Karpas-422 (cell line): ENCODE measurements around the gene NPAS3. TPM values are rescaled to one million over a fixed set of nuclear protein-coding genes. Genes with fewer than 3 reads are reported as not detected.

ENCODE experiments used
- DNase-seq: peaks from one replicate; pipeline ENCODE4 v3.0.0-alpha.2; 2015
- H2AFZ ChIP-seq: fragments of 200-600 bp; sonication (generic); 2 replicates; pipeline ENCODE4 v1.6.1; 2014; ENCODE audit warnings: antibody characterized with exemption, low read length, mixed read lengths
- H3K27ac ChIP-seq: fragments of 200-600 bp; sonication (generic); 2 replicates; pipeline ENCODE4 v1.5.1; 2014; ENCODE audit warnings: mild to moderate bottlenecking, low read length, moderate library complexity
- H3K27me3 ChIP-seq: fragments of 200-600 bp; sonication (generic); 2 replicates; pipeline ENCODE4 v1.6.1; 2014; ENCODE audit warnings: low read length, mixed read lengths
- H3K36me3 ChIP-seq: fragments of 200-600 bp; sonication (generic); 2 replicates; pipeline ENCODE4 v1.6.1; 2014; ENCODE audit warnings: low read length, mixed read lengths; ENCODE audit not compliant: insufficient read depth
- H3K4me1 ChIP-seq: fragments of 200-600 bp; sonication (generic); 2 replicates; pipeline ENCODE4 v1.6.1; 2014; ENCODE audit warnings: mild to moderate bottlenecking, low read length, mixed read lengths
- H3K4me2 ChIP-seq: fragments of 200-600 bp; sonication (generic); 2 replicates; pipeline ENCODE4 v1.6.1; 2014; ENCODE audit warnings: low read length, low read depth, mild to moderate bottlenecking; ENCODE audit not compliant: poor library complexity, severe bottlenecking
- H3K4me3 ChIP-seq: fragments of 200-600 bp; sonication (generic); 2 replicates; pipeline ENCODE4 v1.5.1; 2014; ENCODE audit warnings: mild to moderate bottlenecking, antibody characterized with exemption, low read length, mixed read lengths
- H3K79me2 ChIP-seq: fragments of 200-600 bp; sonication (generic); 2 replicates; pipeline ENCODE4 v1.6.1; 2014; ENCODE audit warnings: mild to moderate bottlenecking, low read length, mixed read lengths
- H3K9ac ChIP-seq: fragments of 200-600 bp; sonication (generic); 2 replicates; pipeline ENCODE4 v1.6.0; 2014; ENCODE audit warnings: low read length
- H3K9me2 ChIP-seq: fragments of 200-600 bp; sonication (generic), shearing (Covaris generic); replicated peaks from 2 replicates; pipeline ENCODE4 v1.6.0; 2014; ENCODE audit warnings: mild to moderate bottlenecking, low read length, moderate library complexity; ENCODE audit not compliant: insufficient read depth
- H3K9me3 ChIP-seq: fragments of 300-700, 200-600 bp; sonication (generic); 2 replicates; pipeline ENCODE4 v1.6.1; 2014; ENCODE audit warnings: low read length, mixed read lengths
- H4K20me1 ChIP-seq: fragments of 200-600 bp; sonication (generic); 2 replicates; pipeline ENCODE4 v1.6.1; 2014; ENCODE audit warnings: mild to moderate bottlenecking, antibody characterized with exemption, low read length, low read depth; ENCODE audit not compliant: insufficient read depth
- total RNA-seq: library from RNA; depleted of rRNA; stranded (reverse); fragments of >200 nt; shearing (Covaris generic); gene quantifications from 2 replicates; pipeline ENCODE4 v1.2.3, GENCODE V29; 2014; ENCODE audit warnings: low replicate concordance

NPAS3 gene
- total RNA-seq, 1 experiment from 2014 or later: 1.6 TPM

- H3K27ac ChIP-seq: no peak overlapping the region
- H2AFZ ChIP-seq: peak overlapping the region; percentile 45; the same call in 1 of the 2 replicates
- no peak overlapping the region for H3K4me3 ChIP-seq
- no peak overlapping the region for H3K9ac ChIP-seq
- H3K4me2 ChIP-seq: no peak overlapping the region
- no peak for DNase-seq
- H3K9me3 ChIP-seq: no peaks in the 10 kb centered on the region
- H3K4me1 ChIP-seq: peaks cover 53% of the 10 kb centered on the region
- no peaks in the 10 kb centered on the region for H3K27me3 ChIP-seq
- H3K36me3 ChIP-seq: no peaks in the 10 kb centered on the region
- H4K20me1 ChIP-seq: no peaks in the 10 kb centered on the region
- H3K79me2 ChIP-seq: no peaks in the 10 kb centered on the region
- no peaks in the 10 kb centered on the region for H3K9me2 ChIP-seq
Measured at GRCh38 chr14:33736299-33736825, 797.7 kb downstream of the NPAS3 start.

- Histone ChIP-seq H3K4me2 (no peak overlapping the region), H3K4me1 (peaks cover 47% of the 10 kb centered on the region), H3K9me3 (no peaks in the 10 kb centered on the region), H2AFZ (no peak overlapping the region), H3K36me3 (no peaks in the 10 kb centered on the region), H3K4me3 (no peak overlapping the region), H3K79me2 (no peaks in the 10 kb centered on the region), H3K9ac (no peak overlapping the region), H3K27me3 (no peaks in the 10 kb centered on the region), H4K20me1 (no peaks in the 10 kb centered on the region), H3K27ac (no peak overlapping the region), H3K9me2 (no peaks in the 10 kb centered on the region)
- no peak for DNase-seq
Measured at GRCh38 chr14:33736979-33737378, 798.3 kb downstream of the NPAS3 start.

GRCh38 chr14:33737446-33737845 is 798.8 kb downstream of the NPAS3 start:
- H3K4me3 ChIP-seq: no peak overlapping the region
- no peak for DNase-seq
- no peaks in the 10 kb centered on the region for H3K9me2 ChIP-seq
- no peaks in the 10 kb centered on the region for H3K27me3 ChIP-seq
- H3K36me3 ChIP-seq: no peaks in the 10 kb centered on the region
- no peaks in the 10 kb centered on the region for H3K79me2 ChIP-seq
- H3K27ac ChIP-seq: no peak overlapping the region
- H2AFZ ChIP-seq: 0 out of 2 replicates have a peak overlapping the region, but pooled peaks have one; percentile 18
- no peak overlapping the region for H3K9ac ChIP-seq
- no peak overlapping the region for H3K4me2 ChIP-seq
- H3K4me1 ChIP-seq: peaks cover 42% of the 10 kb centered on the region
- no peaks in the 10 kb centered on the region for H4K20me1 ChIP-seq
- H3K9me3 ChIP-seq: no peaks in the 10 kb centered on the region

GRCh38 chr14:33738029-33738428 is 799.4 kb downstream of the NPAS3 start:
- H3K4me1 ChIP-seq: peaks cover 37% of the 10 kb centered on the region
- no peak overlapping the region for H3K27ac ChIP-seq
- H3K27me3 ChIP-seq: no peaks in the 10 kb centered on the region
- H3K4me2 ChIP-seq: no peak overlapping the region
- H2AFZ ChIP-seq: no peak overlapping the region
- peaks cover 4% of the 10 kb centered on the region for H3K9me3 ChIP-seq
- no peak for DNase-seq
- H3K36me3 ChIP-seq: peaks cover 5% of the 10 kb centered on the region; the same call in 1 of the 2 replicates
- H3K79me2 ChIP-seq: no peaks in the 10 kb centered on the region
- H3K4me3 ChIP-seq: no peak overlapping the region
- no peak overlapping the region for H3K9ac ChIP-seq
- no peaks in the 10 kb centered on the region for H4K20me1 ChIP-seq
- H3K9me2 ChIP-seq: no peaks in the 10 kb centered on the region

- H4K20me1 ChIP-seq: no peaks in the 10 kb centered on the region
- H3K4me1 ChIP-seq: peaks cover 32% of the 10 kb centered on the region
- no peak overlapping the region for H2AFZ ChIP-seq
- no peaks in the 10 kb centered on the region for H3K79me2 ChIP-seq
- no peak overlapping the region for H3K9ac ChIP-seq
- no peaks in the 10 kb centered on the region for H3K27me3 ChIP-seq
- H3K27ac ChIP-seq: no peak overlapping the region
- peaks cover 9% of the 10 kb centered on the region; the same call in 1 of the 2 replicates for H3K36me3 ChIP-seq
- peaks cover 8% of the 10 kb centered on the region for H3K9me3 ChIP-seq
- H3K4me2 ChIP-seq: no peak overlapping the region
- no peaks in the 10 kb centered on the region for H3K9me2 ChIP-seq
- H3K4me3 ChIP-seq: no peak overlapping the region
- DNase-seq: no peak
Measured at GRCh38 chr14:33738491-33738890, 799.8 kb downstream of the NPAS3 start.

- Histone ChIP-seq H3K9ac (no peak overlapping the region), H2AFZ (no peak overlapping the region), H3K27me3 (no peaks in the 10 kb centered on the region), H3K36me3 (peaks cover 14% of the 10 kb centered on the region; the same call in 1 of the 2 replicates), H4K20me1 (no peaks in the 10 kb centered on the region), H3K4me1 (peaks cover 17% of the 10 kb centered on the region), H3K79me2 (no peaks in the 10 kb centered on the region), H3K9me2 (no peaks in the 10 kb centered on the region), H3K4me2 (no peak overlapping the region), H3K27ac (no peak overlapping the region), H3K9me3 (peaks cover 14% of the 10 kb centered on the region), H3K4me3 (no peak overlapping the region)
- no peak for DNase-seq
Measured at GRCh38 chr14:33740531-33740930, 801.9 kb downstream of the NPAS3 start.

GRCh38 chr14:33742166-33742565 is 803.5 kb downstream of the NPAS3 start:
- Histone ChIP-seq H3K27ac (no peak overlapping the region), H3K9me2 (no peaks in the 10 kb centered on the region), H2AFZ (peak overlapping the region; percentile 72), H3K27me3 (no peaks in the 10 kb centered on the region), H3K4me1 (peaks cover 13% of the 10 kb centered on the region), H3K9ac (no peak overlapping the region), H3K4me2 (no peak overlapping the region), H3K4me3 (no peak overlapping the region), H3K9me3 (peaks cover 14% of the 10 kb centered on the region), H3K36me3 (peaks cover 14% of the 10 kb centered on the region; the same call in 1 of the 2 replicates), H4K20me1 (no peaks in the 10 kb centered on the region), H3K79me2 (no peaks in the 10 kb centered on the region)
- DNase-seq: no peak

- no peak overlapping the region for H3K4me2 ChIP-seq
- H3K27ac ChIP-seq: no peak overlapping the region
- H3K27me3 ChIP-seq: no peaks in the 10 kb centered on the region
- H3K79me2 ChIP-seq: no peaks in the 10 kb centered on the region
- H3K9me3 ChIP-seq: peaks cover 14% of the 10 kb centered on the region
- H3K9ac ChIP-seq: no peak overlapping the region
- H2AFZ ChIP-seq: no peak overlapping the region
- no peak for DNase-seq
- peaks cover 20% of the 10 kb centered on the region for H3K4me1 ChIP-seq
- H3K36me3 ChIP-seq: peaks cover 14% of the 10 kb centered on the region; the same call in 1 of the 2 replicates
- H4K20me1 ChIP-seq: no peaks in the 10 kb centered on the region
- H3K9me2 ChIP-seq: no peaks in the 10 kb centered on the region
- H3K4me3 ChIP-seq: no peak overlapping the region
Measured at GRCh38 chr14:33745163-33745562, 806.5 kb downstream of the NPAS3 start.
